HTERT RPE-1 (cell line): ENCODE data around the gene TUB.

ENCODE experiments used
- in situ Hi-C: fragments of 300-500 bp; cut with MboI; formaldehyde crosslinking; loops from 4 replicates; pipeline ENCODE4 v1.14.3; 2020; ENCODE audit warnings: low sequenced_read_pairs

TUB gene

GRCh38 chr11:8089791-8090510, 8.9 kb downstream of the TUB start:
- in situ Hi-C loops = no loop called here

GRCh38 chr11:8090756-8091155, 9.7 kb downstream of the TUB start:
- in situ Hi-C loops = no loop called here

GRCh38 chr11:8091721-8092120, 10.7 kb downstream of the TUB start:
- in situ Hi-C loops = no loop called here

- in situ Hi-C loops = no loop called here
Observed at GRCh38 chr11:8092587-8093424, 11.8 kb downstream of the TUB start.

DNA sequence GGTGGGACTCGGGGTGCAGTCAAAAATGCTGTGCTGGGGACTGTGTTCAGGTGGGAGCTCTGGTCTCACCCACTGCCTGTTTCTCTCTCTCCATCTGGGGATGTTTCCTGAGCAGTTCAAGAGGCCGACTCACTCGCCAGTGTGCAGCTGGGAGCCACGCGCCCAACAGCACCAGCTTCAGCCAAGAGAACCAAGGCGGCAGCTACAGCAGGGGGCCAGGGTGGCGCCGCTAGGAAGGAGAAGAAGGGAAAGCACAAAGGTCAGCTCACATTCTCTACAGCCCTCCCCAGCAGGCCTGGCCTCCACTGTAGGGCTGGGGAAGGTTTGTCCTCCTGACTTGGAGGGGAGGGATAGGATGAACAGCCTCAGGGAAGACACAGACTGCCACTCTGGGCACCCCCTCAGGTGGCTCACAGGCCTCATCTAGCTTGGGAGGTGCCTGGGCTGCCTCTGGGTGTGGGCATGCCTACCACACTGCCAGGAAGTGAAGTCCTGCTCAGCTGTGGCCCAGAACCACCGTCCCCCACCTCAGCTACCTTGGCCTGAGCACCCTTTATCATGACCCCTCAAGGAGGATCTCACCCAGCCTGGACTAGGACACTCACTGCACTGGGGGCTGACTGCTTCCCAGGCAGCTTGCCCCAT, 13.0 kb downstream of the TUB start:
- in situ Hi-C loops = no loop called here

DNA sequence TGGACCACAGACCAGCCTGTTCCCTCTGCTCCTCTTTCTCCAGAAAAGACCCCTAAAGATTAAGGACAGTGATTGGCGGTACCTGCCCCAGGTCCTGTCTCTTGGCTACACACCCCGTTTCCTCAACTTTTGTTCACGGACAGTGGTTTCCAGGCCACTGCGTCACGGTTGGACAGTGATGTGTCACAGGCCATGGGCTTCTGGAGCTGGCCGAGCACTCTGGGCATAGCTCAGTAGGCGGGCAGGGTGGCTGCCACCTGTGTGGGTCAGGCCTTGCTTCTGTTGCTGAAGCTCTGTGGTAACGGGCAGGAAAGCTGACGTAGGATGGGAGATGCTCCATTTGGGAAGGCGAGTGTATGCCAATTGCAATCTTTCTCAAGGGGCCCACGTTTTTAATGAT, 13.6 kb downstream of the TUB start:
- in situ Hi-C loops = no loop called here

DNA sequence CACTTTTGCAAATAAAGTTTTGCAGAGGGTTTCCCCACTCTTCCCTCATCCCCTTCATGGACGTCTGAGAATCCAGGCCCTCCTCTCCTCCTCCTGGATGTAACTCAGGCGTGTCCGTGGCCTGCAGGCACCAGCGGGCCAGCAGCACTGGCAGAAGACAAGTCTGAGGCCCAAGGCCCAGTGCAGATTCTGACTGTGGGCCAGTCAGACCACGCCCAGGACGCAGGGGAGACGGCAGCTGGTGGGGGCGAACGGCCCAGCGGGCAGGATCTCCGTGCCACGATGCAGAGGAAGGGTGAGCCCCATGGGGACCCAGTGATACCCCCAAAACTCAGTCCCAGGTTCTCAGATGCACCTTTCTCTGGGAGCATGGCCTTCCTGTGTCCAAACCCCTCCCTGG, 14.4 kb downstream of the TUB start:
- in situ Hi-C loops = no loop called here

DNA sequence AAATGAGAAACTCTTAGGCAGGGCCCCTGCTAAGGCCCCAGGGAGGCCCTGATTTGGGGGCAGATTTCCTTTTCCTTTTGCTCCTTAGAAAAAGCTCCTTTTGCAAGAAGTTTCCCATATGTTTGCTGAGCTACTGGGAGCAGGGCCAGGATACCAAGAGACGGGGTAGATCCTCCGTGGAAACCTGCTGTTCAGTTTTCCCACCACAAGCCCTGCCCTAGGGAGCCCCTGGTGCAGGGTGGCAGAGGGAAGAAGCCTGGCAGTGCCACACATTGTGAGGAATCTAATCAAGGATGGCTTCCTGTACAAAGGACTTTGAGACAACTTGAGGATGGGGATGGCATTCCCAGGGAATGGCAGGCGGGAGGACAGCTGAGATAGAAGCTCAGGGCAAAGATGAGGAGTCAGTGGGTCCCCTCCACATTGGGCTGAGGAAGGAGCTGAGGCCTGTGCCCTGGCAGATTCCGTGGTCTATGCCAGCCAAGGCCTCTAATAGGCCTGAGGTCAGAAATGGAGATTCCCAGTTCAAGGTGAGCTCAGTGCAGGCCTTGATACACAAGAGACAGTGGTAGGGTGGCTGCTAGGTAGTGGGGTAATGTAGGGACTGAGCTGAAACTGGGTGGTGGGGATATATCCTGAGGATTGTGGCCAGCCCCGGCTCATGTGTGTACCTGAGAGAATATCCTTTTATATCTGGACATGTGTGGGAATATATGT, 15.0 kb downstream of the TUB start:
- in situ Hi-C loops = no loop called here

- in situ Hi-C loops = no loop called here
Observed at GRCh38 chr11:8096575-8096974, 15.6 kb downstream of the TUB start.

DNA sequence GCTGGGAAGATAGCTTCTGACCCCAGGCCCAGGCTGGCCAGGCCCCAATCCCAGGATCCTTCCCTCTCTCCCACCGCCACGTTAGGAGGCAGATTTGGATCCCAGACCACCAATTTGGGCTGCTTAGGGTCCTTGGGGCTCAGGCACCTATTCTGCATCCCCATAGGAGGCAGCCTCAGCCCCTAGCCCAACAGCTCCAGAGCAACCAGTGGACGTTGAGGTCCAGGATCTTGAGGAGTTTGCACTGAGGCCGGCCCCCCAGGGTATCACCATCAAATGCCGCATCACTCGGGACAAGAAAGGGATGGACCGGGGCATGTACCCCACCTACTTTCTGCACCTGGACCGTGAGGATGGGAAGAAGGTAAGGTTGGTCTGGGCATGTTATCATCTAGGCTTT, 16.1 kb downstream of the TUB start:
- in situ Hi-C loops = no loop called here

GRCh38 chr11:8097468-8097867, 16.5 kb downstream of the TUB start:
- in situ Hi-C loops = no loop called here

DNA sequence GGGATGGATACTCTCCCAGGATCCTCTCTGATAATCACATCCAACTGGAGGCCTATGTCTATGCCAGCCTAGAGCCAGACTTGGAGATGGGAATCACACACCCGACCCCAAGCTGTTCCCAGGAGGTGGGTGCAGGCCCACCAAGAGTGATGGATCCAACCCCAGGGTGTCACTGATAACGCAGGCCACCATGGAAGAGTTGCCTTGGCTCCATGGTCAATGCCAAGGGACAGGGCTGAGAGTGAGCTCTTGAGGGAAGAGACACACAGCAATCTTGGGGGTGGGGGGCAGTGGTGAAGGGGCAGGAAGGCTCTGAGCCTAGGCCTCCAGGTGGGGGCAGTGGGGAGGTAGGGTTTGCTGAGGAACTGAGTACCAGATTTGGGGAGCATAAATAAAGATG, 16.9 kb downstream of the TUB start:
- in situ Hi-C loops = no loop called here

GRCh38 chr11:8098361-8098760, 17.4 kb downstream of the TUB start:
- in situ Hi-C loops = no loop called here

GRCh38 chr11:8098879-8099278, 17.9 kb downstream of the TUB start:
- in situ Hi-C loops = no loop called here

GRCh38 chr11:8099291-8099899, 18.4 kb downstream of the TUB start:
- in situ Hi-C loops = no loop called here

- in situ Hi-C loops = no loop called here
Observed at GRCh38 chr11:8100158-8100557, 19.1 kb downstream of the TUB start.

GRCh38 chr11:8100605-8101004, 19.6 kb downstream of the TUB start:
- in situ Hi-C loops = no loop called here

- in situ Hi-C loops = no loop called here
Observed at GRCh38 chr11:8101421-8101820, 20.4 kb downstream of the TUB start.

GRCh38 chr11:8102296-8102915, 21.4 kb downstream of the TUB start:
- in situ Hi-C loops = no loop called here

GRCh38 chr11:8102965-8103364, 22.0 kb downstream of the TUB start:
- in situ Hi-C loops = no loop called here
